ENCODE data around the gene CHST9. TPM values are rescaled to one million over a fixed set of nuclear protein-coding genes. Genes with fewer than 3 reads are reported as not detected.
"Not testable (repeated sequence)": the region's sequence is repeated elsewhere in the genome, so short reads cannot be mapped to it uniquely, and the experiment has no call there.

CHST9 gene
- total and polyA plus RNA-seq, 5 experiments from 2014 or later, result not detected

- H3K27me3 Mint-ChIP-seq, DNase-seq, H3K4me3 Mint-ChIP-seq, ATAC-seq, H3K27ac Mint-ChIP-seq, POLR2A ChIA-PET, H3K4me1 Mint-ChIP-seq: not testable (repeated sequence)
- Mint-ChIP-seq H3K36me3 (peaks cover 0 to 22% (median 0%) of the 10 kb centered on the region in 3 donors), H3K9me3 (peaks cover 8 to 37% (median 21%) of the 10 kb centered on the region in 9 donors)
These were observed 35.9 kb downstream of the CHST9 start for GRCh38 chr18:27149240-27149639.

GRCh38 chr18:27144672-27145071, 40.4 kb downstream of the CHST9 start:
- Mint-ChIP-seq H3K9me3 (peaks cover 1 to 15% (median 12%) of the 10 kb centered on the region in 9 donors), H3K4me3 (no peak overlapping the region), H3K4me1 (no peaks in the 10 kb centered on the region), H3K27me3 (no peaks in the 10 kb centered on the region), H3K36me3 (peaks cover 0 to 13% (median 0%) of the 10 kb centered on the region in 3 donors), H3K27ac (no peak overlapping the region)
- POLR2A ChIA-PET, result no interaction called here
- DNase-seq (no peak), ATAC-seq (no peak)

GRCh38 chr18:27143580-27144287, 41.4 kb downstream of the CHST9 start:
- no peak overlapping the region for H3K27ac Mint-ChIP-seq
- no peaks in the 10 kb centered on the region for H3K4me1 Mint-ChIP-seq
- peaks cover 0 to 10% (median 6%) of the 10 kb centered on the region in 9 donors for H3K9me3 Mint-ChIP-seq
- ATAC-seq, result no peak
- H3K36me3 Mint-ChIP-seq, result peaks cover 0 to 9% (median 0%) of the 10 kb centered on the region in 3 donors
- POLR2A ChIA-PET, result no interaction called here
- H3K4me3 Mint-ChIP-seq, result no peak overlapping the region
- no peaks in the 10 kb centered on the region for H3K27me3 Mint-ChIP-seq
- no peak for DNase-seq

GRCh38 chr18:27142891-27143290, 42.2 kb downstream of the CHST9 start:
- no peak overlapping the region for H3K4me3 Mint-ChIP-seq
- H3K9me3 Mint-ChIP-seq, result peaks cover 0 to 8% (median 5%) of the 10 kb centered on the region in 9 donors
- H3K27me3 Mint-ChIP-seq, result no peaks in the 10 kb centered on the region
- H3K4me1 Mint-ChIP-seq, result no peaks in the 10 kb centered on the region
- DNase-seq (no peak), ATAC-seq (no peak)
- H3K27ac Mint-ChIP-seq, result no peak overlapping the region
- peaks cover 0 to 7% (median 0%) of the 10 kb centered on the region in 3 donors for H3K36me3 Mint-ChIP-seq
- POLR2A ChIA-PET, result no interaction called here

- no peaks in the 10 kb centered on the region for H3K4me1 Mint-ChIP-seq
- no peak for DNase-seq
- POLR2A ChIA-PET, result no interaction called here
- H3K9me3 Mint-ChIP-seq, result peaks cover 0 to 5% (median 0%) of the 10 kb centered on the region in 9 donors
- no peak overlapping the region for H3K4me3 Mint-ChIP-seq
- no peaks in the 10 kb centered on the region for H3K36me3 Mint-ChIP-seq
- H3K27me3 Mint-ChIP-seq, result no peaks in the 10 kb centered on the region
- ATAC-seq, result no peak
- no peak overlapping the region for H3K27ac Mint-ChIP-seq
These were observed 43.2 kb downstream of the CHST9 start for GRCh38 chr18:27141876-27142275.

- no peak for ATAC-seq
These were observed 47.0 kb downstream of the CHST9 start for GRCh38 chr18:27138079-27138478.

GRCh38 chr18:27136208-27136535, 48.9 kb downstream of the CHST9 start:
- ATAC-seq (no peak), DNase-seq (no peak)
- POLR2A ChIA-PET, result no interaction called here
- no peaks in the 10 kb centered on the region for H3K36me3 Mint-ChIP-seq
- no peak overlapping the region for H3K4me3 Mint-ChIP-seq
- peaks cover 0 to 16% (median 8%) of the 10 kb centered on the region in 9 donors for H3K9me3 Mint-ChIP-seq
- no peak overlapping the region for H3K27ac Mint-ChIP-seq
- H3K27me3 Mint-ChIP-seq, result no peaks in the 10 kb centered on the region
- no peaks in the 10 kb centered on the region for H3K4me1 Mint-ChIP-seq

More at GRCh38 chr18:27138079-27138478, 47.0 kb downstream of the CHST9 start:
- no peaks in the 10 kb centered on the region for H3K4me1 Mint-ChIP-seq
- DNase-seq, result no peak
- H3K27ac Mint-ChIP-seq, result no peak overlapping the region
- H3K4me3 Mint-ChIP-seq, result no peak overlapping the region
- H3K27me3 Mint-ChIP-seq, result no peaks in the 10 kb centered on the region
- H3K9me3 Mint-ChIP-seq, result peaks cover 0 to 10% (median 6%) of the 10 kb centered on the region in 9 donors
- POLR2A ChIA-PET, result no interaction called here
- H3K36me3 Mint-ChIP-seq, result no peaks in the 10 kb centered on the region

- peaks cover 0 to 16% (median 8%) of the 10 kb centered on the region in 9 donors for H3K9me3 Mint-ChIP-seq
- no peaks in the 10 kb centered on the region for H3K4me1 Mint-ChIP-seq
- H3K36me3 Mint-ChIP-seq, result no peaks in the 10 kb centered on the region
- POLR2A ChIA-PET, result no interaction called here
- no peak overlapping the region for H3K4me3 Mint-ChIP-seq
- ATAC-seq (no peak), DNase-seq (no peak)
- no peak overlapping the region for H3K27ac Mint-ChIP-seq
- H3K27me3 Mint-ChIP-seq, result no peaks in the 10 kb centered on the region
These were observed 49.5 kb downstream of the CHST9 start for GRCh38 chr18:27135504-27136207.

- Mint-ChIP-seq H3K9me3 (peaks cover 0 to 16% (median 6%) of the 10 kb centered on the region in 9 donors), H3K4me1 (no peaks in the 10 kb centered on the region), H3K27ac (no peak overlapping the region), H3K36me3 (no peaks in the 10 kb centered on the region), H3K27me3 (no peaks in the 10 kb centered on the region), H3K4me3 (no peak overlapping the region)
- ATAC-seq (no peak), DNase-seq (no peak)
- POLR2A ChIA-PET, result no interaction called here
These were observed 55.0 kb downstream of the CHST9 start for GRCh38 chr18:27130065-27130630.

- POLR2A ChIA-PET, result no interaction called here
- no peak for ATAC-seq
- Mint-ChIP-seq H3K9me3 (peaks cover 0 to 7% (median 3%) of the 10 kb centered on the region in 9 donors), H3K27ac (no peak overlapping the region), H3K27me3 (peaks cover 0 to 2% (median 0%) of the 10 kb centered on the region in 5 donors), H3K36me3 (peaks cover 0 to 3% (median 0%) of the 10 kb centered on the region in 3 donors), H3K4me3 (no peak overlapping the region), H3K4me1 (no peaks in the 10 kb centered on the region)
- no peak for DNase-seq
These were observed 60.9 kb downstream of the CHST9 start for GRCh38 chr18:27124196-27124595.

- ATAC-seq (no peak), DNase-seq (no peak)
- peaks cover 0 to 15% (median 6%) of the 10 kb centered on the region in 9 donors for H3K9me3 Mint-ChIP-seq
- no peak overlapping the region for H3K27ac Mint-ChIP-seq
- POLR2A ChIA-PET, result no interaction called here
- peaks cover 0 to 3% (median 0%) of the 10 kb centered on the region in 3 donors for H3K36me3 Mint-ChIP-seq
- H3K4me1 Mint-ChIP-seq, result no peaks in the 10 kb centered on the region
- peaks cover 0 to 4% (median 0%) of the 10 kb centered on the region in 5 donors for H3K27me3 Mint-ChIP-seq
- no peak overlapping the region for H3K4me3 Mint-ChIP-seq
These were observed 64.0 kb downstream of the CHST9 start for GRCh38 chr18:27121108-27121507.

- H3K4me1 Mint-ChIP-seq, result no peaks in the 10 kb centered on the region
- no peak overlapping the region for H3K27ac Mint-ChIP-seq
- peaks cover 0 to 3% (median 0%) of the 10 kb centered on the region in 3 donors for H3K36me3 Mint-ChIP-seq
- ATAC-seq (no peak), DNase-seq (no peak)
- no peak overlapping the region for H3K4me3 Mint-ChIP-seq
- peaks cover 0 to 4% (median 0%) of the 10 kb centered on the region in 5 donors for H3K27me3 Mint-ChIP-seq
- POLR2A ChIA-PET, result no interaction called here
- peaks cover 0 to 15% (median 3%) of the 10 kb centered on the region in 9 donors for H3K9me3 Mint-ChIP-seq
These were observed 64.9 kb downstream of the CHST9 start for GRCh38 chr18:27120246-27120645.

- POLR2A ChIA-PET, result no interaction called here
- H3K9me3 Mint-ChIP-seq, result peaks cover 0 to 15% (median 4%) of the 10 kb centered on the region in 9 donors
- no peak for ATAC-seq
- H3K27me3 Mint-ChIP-seq, result peaks cover 0 to 4% (median 0%) of the 10 kb centered on the region in 5 donors
- no peak overlapping the region for H3K27ac Mint-ChIP-seq
- no peaks in the 10 kb centered on the region for H3K4me1 Mint-ChIP-seq
- H3K36me3 Mint-ChIP-seq, result peaks cover 0 to 3% (median 0%) of the 10 kb centered on the region in 3 donors
- DNase-seq, result no peak
- H3K4me3 Mint-ChIP-seq, result no peak overlapping the region
These were observed 66.1 kb downstream of the CHST9 start for GRCh38 chr18:27118973-27119372.

Measured in naive thymus-derived CD8-positive, alpha-beta T cell (primary cell).